Measurements from ENCODE around the gene CEND1.

DNA sequence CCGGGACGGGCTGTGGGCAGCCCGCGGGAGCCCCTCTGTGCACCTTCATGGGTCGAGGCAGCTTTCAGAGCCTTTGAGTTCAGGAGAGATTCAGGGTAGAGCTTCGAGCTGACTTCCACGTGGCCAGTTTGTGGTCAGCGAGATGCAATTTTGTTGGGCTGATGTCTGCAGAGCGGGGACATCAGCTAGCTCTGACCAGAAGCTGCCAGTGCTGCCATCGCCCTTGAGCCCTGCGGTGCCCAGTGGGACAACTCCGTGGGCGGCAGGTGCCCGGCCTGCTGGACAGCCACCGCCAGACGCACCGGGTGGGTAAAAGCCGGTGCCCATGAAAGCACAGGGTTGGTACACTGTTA, 41.9 kb downstream of the CEND1 start:
- TF ChIP-seq POLR2AphosphoS5 (IDR thresholded peaks at IDR 0.05; ENCODE audit: low read depth, low read length) (no peak), POLR2A (IDR thresholded peaks at IDR 0.05; ENCODE audit: low read depth, low read length) (no peak), TAF1 (IDR thresholded peaks at IDR 0.05; ENCODE audit: borderline replicate concordance, low read depth, low read length) (no peak)
